ENCODE results near the gene TUBB1.
"Not testable (repeated sequence)": the region's sequence is repeated elsewhere in the genome, so short reads cannot be mapped to it uniquely, and the experiment has no call there.

The TUBB1 gene

DNA sequence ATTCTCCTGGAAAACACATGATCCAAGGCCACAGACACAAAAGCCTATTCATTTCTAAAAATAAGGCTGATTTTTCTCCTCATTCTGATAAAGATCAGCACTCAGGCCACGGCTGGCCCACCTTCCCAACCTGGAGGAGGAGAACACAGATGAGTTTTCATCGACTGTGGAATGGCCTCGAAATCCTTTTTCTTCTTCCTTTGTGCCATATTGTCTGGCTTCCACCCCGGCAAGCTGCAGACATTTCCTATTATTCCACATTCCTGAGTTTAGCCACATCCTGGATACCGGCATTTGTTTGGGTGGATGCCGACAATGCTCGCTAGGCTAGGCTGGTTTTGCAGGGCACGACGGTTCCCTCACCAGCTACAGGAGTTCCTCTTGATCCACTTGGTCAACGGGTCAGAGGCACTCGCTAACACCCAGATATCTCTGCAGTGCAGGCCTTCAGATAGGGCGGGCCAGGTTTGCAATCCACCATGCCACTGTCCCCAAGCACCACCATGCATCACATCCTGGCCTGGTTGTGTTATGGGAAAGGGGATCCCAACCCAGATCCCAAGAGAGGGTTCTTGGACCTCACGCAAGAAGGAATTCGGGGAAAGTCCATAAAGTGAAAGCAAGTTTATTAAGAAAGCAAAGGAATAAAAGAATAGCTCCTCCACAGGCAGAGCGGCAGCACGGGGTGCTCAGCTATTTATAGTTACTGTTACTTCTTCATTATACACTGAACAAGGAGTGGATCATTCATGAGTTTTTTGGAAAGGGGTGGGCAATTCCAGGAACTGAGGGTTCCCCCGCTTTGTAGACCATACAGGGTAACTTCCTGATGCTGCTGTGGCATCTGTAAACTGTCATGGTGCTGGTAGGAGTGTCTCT lies 8.0 kb upstream of the TUBB1 start:
- H3K9ac ChIP-seq (ENCODE audit: low read length), result no peak overlapping the region
- TF ChIP-seq, protein P1, sequence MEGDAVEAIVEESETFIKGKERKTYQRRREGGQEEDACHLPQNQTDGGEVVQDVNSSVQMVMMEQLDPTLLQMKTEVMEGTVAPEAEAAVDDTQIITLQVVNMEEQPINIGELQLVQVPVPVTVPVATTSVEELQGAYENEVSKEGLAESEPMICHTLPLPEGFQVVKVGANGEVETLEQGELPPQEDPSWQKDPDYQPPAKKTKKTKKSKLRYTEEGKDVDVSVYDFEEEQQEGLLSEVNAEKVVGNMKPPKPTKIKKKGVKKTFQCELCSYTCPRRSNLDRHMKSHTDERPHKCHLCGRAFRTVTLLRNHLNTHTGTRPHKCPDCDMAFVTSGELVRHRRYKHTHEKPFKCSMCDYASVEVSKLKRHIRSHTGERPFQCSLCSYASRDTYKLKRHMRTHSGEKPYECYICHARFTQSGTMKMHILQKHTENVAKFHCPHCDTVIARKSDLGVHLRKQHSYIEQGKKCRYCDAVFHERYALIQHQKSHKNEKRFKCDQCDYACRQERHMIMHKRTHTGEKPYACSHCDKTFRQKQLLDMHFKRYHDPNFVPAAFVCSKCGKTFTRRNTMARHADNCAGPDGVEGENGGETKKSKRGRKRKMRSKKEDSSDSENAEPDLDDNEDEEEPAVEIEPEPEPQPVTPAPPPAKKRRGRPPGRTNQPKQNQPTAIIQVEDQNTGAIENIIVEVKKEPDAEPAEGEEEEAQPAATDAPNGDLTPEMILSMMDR (IDR thresholded peaks at IDR 0.05; ENCODE audit: insufficient read depth, low read length, poor library complexity, severe bottlenecking), result no peak
- TF ChIP-seq EZH2phosphoT487 (conservative IDR thresholded peaks at IDR 0.05; ENCODE audit: low read length), result no peak
- peaks cover 5% of the 10 kb centered on the region for H3K79me2 ChIP-seq (ENCODE audit: insufficient read depth, low read length)
- no peaks in the 10 kb centered on the region for H3K36me3 ChIP-seq (ENCODE audit: low read length)
- H2AFZ ChIP-seq (ENCODE audit: low read depth, low read length, severe bottlenecking), result no peak overlapping the region
- H3F3A ChIP-seq (ENCODE audit: insufficient read depth), result peaks cover 12% of the 10 kb centered on the region
- no peaks in the 10 kb centered on the region for H3K9me2 ChIP-seq (replicated peaks; ENCODE audit: insufficient read depth, low read length)
- H3K27ac ChIP-seq (ENCODE audit: low read depth, low read length), result no peak overlapping the region
- H3K4me2 ChIP-seq (ENCODE audit: low read depth, low read length, poor library complexity, severe bottlenecking), result no peak overlapping the region
- H3K4me3 ChIP-seq (ENCODE audit: insufficient read depth, low read length, poor library complexity, severe bottlenecking), result no peak overlapping the region
- H3K27me3 ChIP-seq (ENCODE audit: low read length), result no peaks in the 10 kb centered on the region
- no peaks in the 10 kb centered on the region for H3K9me3 ChIP-seq (ENCODE audit: insufficient read depth, low read length)
- H4K20me1 ChIP-seq (ENCODE audit: low read depth, low read length), result no peaks in the 10 kb centered on the region

DNA sequence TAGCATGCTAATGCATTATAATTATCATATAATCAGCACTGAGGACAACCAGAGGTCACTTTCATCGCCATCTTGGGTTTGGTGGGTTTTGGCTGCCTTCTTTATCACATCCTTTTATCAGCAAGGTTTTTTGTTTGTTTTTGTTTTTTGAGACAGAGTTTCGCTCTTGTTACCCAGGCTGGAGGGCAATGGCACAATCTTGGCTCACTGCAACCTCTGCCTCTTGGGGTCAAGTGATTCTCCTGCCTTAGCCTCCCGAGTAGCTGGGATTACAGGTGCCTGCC lies 7.4 kb upstream of the TUBB1 start:
- H4K20me1 ChIP-seq (ENCODE audit: low read depth, low read length); H2AFZ ChIP-seq (ENCODE audit: low read depth, low read length, severe bottlenecking); H3K36me3 ChIP-seq (ENCODE audit: low read length); H3K9ac ChIP-seq (ENCODE audit: low read length); H3K27ac ChIP-seq (ENCODE audit: low read depth, low read length); H3K9me2 ChIP-seq (replicated peaks; ENCODE audit: insufficient read depth, low read length); H3K9me3 ChIP-seq (ENCODE audit: insufficient read depth, low read length); H3K4me2 ChIP-seq (ENCODE audit: low read depth, low read length, poor library complexity, severe bottlenecking); H3K4me3 ChIP-seq (ENCODE audit: insufficient read depth, low read length, poor library complexity, severe bottlenecking); H3K27me3 ChIP-seq (ENCODE audit: low read length); H3K79me2 ChIP-seq (ENCODE audit: insufficient read depth, low read length): not testable (repeated sequence)
- peaks cover 12% of the 10 kb centered on the region for H3F3A ChIP-seq (ENCODE audit: insufficient read depth)

DNA sequence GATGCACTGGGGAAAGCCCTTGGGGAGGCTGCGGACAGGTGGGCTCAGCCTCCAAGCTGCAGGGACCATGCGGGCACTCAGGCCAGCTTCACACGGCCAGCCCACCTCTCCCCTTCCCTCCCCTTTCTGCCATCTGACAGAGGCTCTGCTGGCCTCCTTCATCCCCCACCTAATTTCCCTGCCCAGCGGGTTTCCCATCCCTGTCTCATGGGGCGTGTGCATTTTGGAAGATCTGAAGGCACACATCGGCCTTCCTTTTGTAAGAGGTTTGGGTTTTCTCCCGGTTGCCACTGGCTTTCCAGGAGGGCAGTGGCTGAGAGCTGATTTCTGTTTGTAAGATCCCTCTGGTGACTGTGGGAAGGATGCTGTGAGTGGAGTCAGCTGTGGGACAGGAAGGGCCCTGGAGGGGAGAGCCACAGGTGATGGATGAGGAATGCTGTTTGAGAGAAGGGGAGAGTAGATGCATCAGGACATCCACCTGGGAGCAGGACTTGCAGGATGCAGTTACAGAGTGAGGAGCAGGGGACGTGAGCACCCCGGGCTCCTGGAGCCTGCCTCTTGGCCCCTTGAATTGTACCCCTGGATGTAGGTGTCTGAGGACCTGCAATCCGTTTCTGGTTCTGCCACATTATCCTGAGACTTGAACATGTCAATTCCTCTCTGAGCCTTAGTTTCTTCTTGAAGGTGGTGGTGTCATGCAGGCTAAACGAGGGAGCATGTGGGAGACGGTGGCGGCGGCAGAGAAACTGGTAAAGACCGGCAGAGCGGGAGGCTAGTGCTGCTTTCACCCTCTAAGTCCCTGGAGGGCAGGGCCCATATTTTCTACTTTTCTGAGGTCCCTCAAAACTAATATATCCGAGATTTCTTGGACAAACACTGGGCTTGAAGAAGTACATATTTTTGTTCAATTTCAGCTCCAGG lies 5.9 kb upstream of the TUBB1 start:
- peaks cover 7% of the 10 kb centered on the region for H3F3A ChIP-seq (ENCODE audit: insufficient read depth)
- H3K36me3 ChIP-seq (ENCODE audit: low read length), result no peaks in the 10 kb centered on the region
- H3K27me3 ChIP-seq (ENCODE audit: low read length), result no peaks in the 10 kb centered on the region
- no peaks in the 10 kb centered on the region for H3K79me2 ChIP-seq (ENCODE audit: insufficient read depth, low read length)
- H3K9ac ChIP-seq (ENCODE audit: low read length), result no peak overlapping the region
- TF ChIP-seq, protein P1 (IDR thresholded peaks at IDR 0.05; ENCODE audit: insufficient read depth, low read length, poor library complexity, severe bottlenecking), result no peak
- no peak for TF ChIP-seq EZH2phosphoT487 (conservative IDR thresholded peaks at IDR 0.05; ENCODE audit: low read length)
- no peak overlapping the region for H3K4me2 ChIP-seq (ENCODE audit: low read depth, low read length, poor library complexity, severe bottlenecking)
- no peaks in the 10 kb centered on the region for H4K20me1 ChIP-seq (ENCODE audit: low read depth, low read length)
- H3K9me2 ChIP-seq (replicated peaks; ENCODE audit: insufficient read depth, low read length), result no peaks in the 10 kb centered on the region
- no peaks in the 10 kb centered on the region for H3K9me3 ChIP-seq (ENCODE audit: insufficient read depth, low read length)
- no peak overlapping the region for H3K27ac ChIP-seq (ENCODE audit: low read depth, low read length)
- no peak overlapping the region for H2AFZ ChIP-seq (ENCODE audit: low read depth, low read length, severe bottlenecking)
- no peak overlapping the region for H3K4me3 ChIP-seq (ENCODE audit: insufficient read depth, low read length, poor library complexity, severe bottlenecking)

Data from SU-DHL-6 (cell line).